ENCODE results near the gene FRMPD1. TPM values are rescaled to one million over a fixed set of nuclear protein-coding genes. Genes with fewer than 3 reads are reported as not detected.

FRMPD1 gene
- total RNA-seq, 2 donors from 2014 or later: 0.31 to 0.82 TPM

DNA sequence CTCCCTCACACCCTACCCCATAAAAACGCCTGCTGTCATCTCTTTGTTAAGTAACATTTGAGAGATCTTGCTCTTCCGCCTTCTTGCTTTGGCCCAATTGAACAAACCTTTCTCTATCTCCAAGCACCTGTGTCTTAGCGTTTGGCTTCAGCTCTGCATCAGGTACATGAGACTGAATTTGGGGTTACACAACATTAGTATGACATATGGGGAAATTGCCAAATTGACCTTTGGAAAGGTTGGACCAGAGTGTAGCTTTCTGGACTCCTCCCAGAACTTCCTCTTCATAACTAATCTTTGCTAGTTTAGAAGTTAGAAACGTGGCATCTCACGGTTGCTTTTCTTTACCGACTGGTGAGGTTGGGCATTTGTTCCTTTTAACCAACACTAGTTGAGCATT is 137.6 kb downstream of the FRMPD1 start:
- H3K4me1 ChIP-seq: peaks cover 0 to 11% of the 10 kb centered on the region in 2 donors
- H3K27me3 ChIP-seq: no peaks in the 10 kb centered on the region
- no peak for DNase-seq (ENCODE audit: low spot score)
- H3K4me3 ChIP-seq: no peak overlapping the region
- no peaks in the 10 kb centered on the region for H3K36me3 ChIP-seq
- no peaks in the 10 kb centered on the region for H3K9me3 ChIP-seq
- TF ChIP-seq, protein P1, sequence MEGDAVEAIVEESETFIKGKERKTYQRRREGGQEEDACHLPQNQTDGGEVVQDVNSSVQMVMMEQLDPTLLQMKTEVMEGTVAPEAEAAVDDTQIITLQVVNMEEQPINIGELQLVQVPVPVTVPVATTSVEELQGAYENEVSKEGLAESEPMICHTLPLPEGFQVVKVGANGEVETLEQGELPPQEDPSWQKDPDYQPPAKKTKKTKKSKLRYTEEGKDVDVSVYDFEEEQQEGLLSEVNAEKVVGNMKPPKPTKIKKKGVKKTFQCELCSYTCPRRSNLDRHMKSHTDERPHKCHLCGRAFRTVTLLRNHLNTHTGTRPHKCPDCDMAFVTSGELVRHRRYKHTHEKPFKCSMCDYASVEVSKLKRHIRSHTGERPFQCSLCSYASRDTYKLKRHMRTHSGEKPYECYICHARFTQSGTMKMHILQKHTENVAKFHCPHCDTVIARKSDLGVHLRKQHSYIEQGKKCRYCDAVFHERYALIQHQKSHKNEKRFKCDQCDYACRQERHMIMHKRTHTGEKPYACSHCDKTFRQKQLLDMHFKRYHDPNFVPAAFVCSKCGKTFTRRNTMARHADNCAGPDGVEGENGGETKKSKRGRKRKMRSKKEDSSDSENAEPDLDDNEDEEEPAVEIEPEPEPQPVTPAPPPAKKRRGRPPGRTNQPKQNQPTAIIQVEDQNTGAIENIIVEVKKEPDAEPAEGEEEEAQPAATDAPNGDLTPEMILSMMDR (IDR thresholded peaks at IDR 0.05): no peak
- H3K27ac ChIP-seq: no peak overlapping the region

DNA sequence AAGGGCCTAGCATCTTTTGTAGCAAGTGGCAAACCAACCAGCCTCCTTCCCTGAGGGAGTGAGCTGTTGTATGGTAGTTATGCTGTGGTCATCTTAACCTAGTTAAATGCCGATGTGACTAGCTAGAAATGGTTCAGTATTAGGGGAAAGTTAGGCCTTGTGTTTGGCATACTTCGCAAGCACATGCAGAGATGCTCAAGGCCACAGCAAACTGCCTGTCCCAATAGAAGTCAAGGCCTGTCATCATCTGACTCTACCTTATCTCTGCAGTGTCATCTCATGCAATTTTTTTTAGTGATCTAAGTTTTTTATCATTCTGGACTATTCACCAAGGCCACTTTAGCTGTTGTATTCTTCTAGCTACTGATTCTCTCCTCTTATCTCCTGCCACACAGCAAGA is 139.3 kb downstream of the FRMPD1 start:
- Histone ChIP-seq H3K27me3 (no peaks in the 10 kb centered on the region), H3K9me3 (no peaks in the 10 kb centered on the region), H3K4me3 (no peak overlapping the region), H3K36me3 (no peaks in the 10 kb centered on the region), H3K27ac (no peak overlapping the region), H3K4me1 (no peaks in the 10 kb centered on the region)
- TF ChIP-seq, protein P1 (IDR thresholded peaks at IDR 0.05): no peak
- DNase-seq (ENCODE audit: low spot score): no peak

DNA sequence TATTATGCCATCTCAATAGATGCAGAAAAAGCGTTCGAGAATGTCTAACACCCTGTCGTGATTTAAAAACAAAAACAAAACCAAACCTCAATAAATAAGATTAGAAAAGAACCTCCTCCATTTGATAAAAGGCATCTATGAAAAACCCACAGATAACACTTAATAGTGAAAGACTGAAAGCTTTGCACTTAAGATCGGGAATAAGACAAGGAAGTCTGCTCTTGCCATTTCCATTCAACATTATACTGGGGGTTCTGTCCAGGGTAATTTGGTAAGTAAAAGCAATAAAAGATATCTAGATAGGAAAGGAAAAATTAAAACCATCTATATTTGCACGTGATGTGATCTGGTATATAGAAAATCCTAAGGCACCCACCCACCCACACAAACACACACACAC is 141.4 kb downstream of the FRMPD1 start:
- DNase-seq (ENCODE audit: low spot score): no peak
- TF ChIP-seq, protein P1 (IDR thresholded peaks at IDR 0.05): no peak

DNA sequence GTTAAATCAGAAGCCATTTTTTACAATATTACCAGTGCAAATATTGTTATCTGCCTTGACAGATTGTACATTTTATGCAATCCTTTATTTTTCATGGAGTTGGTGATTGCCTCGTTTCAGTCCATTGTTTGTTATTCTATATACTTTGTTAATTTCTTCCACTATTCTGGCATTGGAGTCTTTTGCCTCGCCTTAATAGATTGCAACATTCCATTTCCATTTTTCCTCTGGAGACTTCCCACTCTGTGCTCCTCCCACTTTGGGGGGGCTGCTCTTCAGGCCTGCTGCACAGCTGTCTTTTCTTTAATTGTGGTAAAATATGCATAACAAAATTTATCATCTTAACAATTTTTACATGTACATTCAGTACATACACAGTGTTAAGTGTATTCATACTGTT is 145.5 kb downstream of the FRMPD1 start:
- Histone ChIP-seq H3K36me3 (no peaks in the 10 kb centered on the region), H3K27me3 (no peaks in the 10 kb centered on the region), H3K4me1 (peaks cover 0 to 8% of the 10 kb centered on the region in 2 donors), H3K4me3 (no peak overlapping the region), H3K27ac (no peak overlapping the region), H3K9me3 (no peaks in the 10 kb centered on the region)
- TF ChIP-seq, protein P1 (IDR thresholded peaks at IDR 0.05): no peak
- DNase-seq (ENCODE audit: low spot score): no peak

More for the DNA sequence above, 141.4 kb downstream of the FRMPD1 start:
- Histone ChIP-seq H3K36me3 (no peaks in the 10 kb centered on the region), H3K4me1 (no peaks in the 10 kb centered on the region), H3K9me3 (no peaks in the 10 kb centered on the region), H3K27me3 (no peaks in the 10 kb centered on the region), H3K4me3 (no peak overlapping the region), H3K27ac (no peak overlapping the region)

Other genes starting within 250 kb of the FRMPD1 start
- 100 to 1,000 TPM; 129 to 137 TPM for gene GRHPR, start 228.3 kb upstream of the FRMPD1 start, total RNA-seq
- gene ZBTB5, start 185.5 kb upstream of the FRMPD1 start, total RNA-seq: 1 to 10 TPM; 4.9 to 9.9 TPM
- gene POLR1E, start 165.0 kb upstream of the FRMPD1 start, total RNA-seq: 10 to 100 TPM in 1 of 2 donors, 1 to 10 TPM in 1; 9.6 to 13.3 TPM
- 1 to 10 TPM; 5.5 to 5.7 TPM for gene FBXO10, start 74.6 kb upstream of the FRMPD1 start, total RNA-seq
- gene TOMM5, start 58.4 kb upstream of the FRMPD1 start, total RNA-seq: 10 to 100 TPM; 45.5 to 63.9 TPM
- 1 to 10 TPM; 2.5 to 3.9 TPM for gene TRMT10B, start 102.9 kb downstream of the FRMPD1 start, total RNA-seq
- 10 to 100 TPM; 14.1 to 16.9 TPM for gene EXOSC3, start 134.1 kb downstream of the FRMPD1 start, total RNA-seq
- gene DCAF10, start 149.8 kb downstream of the FRMPD1 start, total RNA-seq: 10 to 100 TPM; 14.1 to 18.2 TPM